ENCODE data around the gene AUTS2. TPM values are rescaled to one million over a fixed set of nuclear protein-coding genes. Genes with fewer than 3 reads are reported as not detected.

AUTS2 gene
- total and polyA plus RNA-seq, 2 of the 8 experiments (the other 6 are each of a cell fraction or from before 2014, with no cell fraction given), result 25.9 to 101 TPM

- H4K8ac ChIP-seq (ENCODE audit: extremely low read depth, insufficient read depth, low read length), result no peak overlapping the region
- CTCF ChIA-PET (ENCODE audit: partially characterized antibody), result interaction anchor here (0.8 to 2.2 kb wide), 3 partner anchors 10 to 141 kb away, joined by 3 to 7 read pairs (median 3); no protein-coding TSS in a partner anchor
- POLR2A ChIA-PET (ENCODE audit: partially characterized antibody), result no interaction called here
- H4K5ac ChIP-seq (ENCODE audit: insufficient read length, low read depth, low read length), result no peak overlapping the region
- no peak overlapping the region for H2BK15ac ChIP-seq (ENCODE audit: low read length)
- peaks cover 2% of the 10 kb centered on the region; the same call in 1 of the 2 replicates for H3K79me1 ChIP-seq (ENCODE audit: low read depth, low read length)
- H3K27me3 ChIP-seq (replicated peaks in 1 of 4; ENCODE audit: control insufficient read depth in 3 of 4, extremely low read depth in 1 of 4, insufficient read depth in 3 of 4, low read length in 3 of 4), result no peaks in the 10 kb centered on the region
- H3K4me2 ChIP-seq (ENCODE audit: insufficient read depth in 1 of 2, low read depth in 2 of 2, low read length in 2 of 2), result no peak overlapping the region
- H2BK5ac ChIP-seq (ENCODE audit: low read depth, low read length), result no peak overlapping the region
- no peak overlapping the region for H3K4ac ChIP-seq (replicated peaks; ENCODE audit: insufficient read length, low read depth, low read length)
- H3K23me2 ChIP-seq (ENCODE audit: low read depth, low read length), result no peaks in the 10 kb centered on the region
- H2BK20ac ChIP-seq (ENCODE audit: low read length), result no peak overlapping the region
- no peak overlapping the region for H3K56ac ChIP-seq (replicated peaks; ENCODE audit: insufficient read length, low read depth, low read length)
- no peak overlapping the region for H3K9ac ChIP-seq (replicated peaks in 1 of 4; ENCODE audit: extremely low read depth in 1 of 4, low read depth in 3 of 4, low read length in 3 of 4)
- WGBS, 2 experiments (ENCODE audit: extremely low coverage in 1 of 2, insufficient coverage in 1 of 2, insufficient read length in 1 of 2, insufficient replicate concordance in 2 of 2, low coverage in 1 of 2, low lambda C conversion rate in 2 of 2, missing lambda C conversion rate in 1 of 2), result 70% methylated on average over 2 of the region's 2 CpGs; no CpG with 5 or more reads in 1 of the 2 experiments
- H2AFZ ChIP-seq (ENCODE audit: low read length), result no peak overlapping the region
- no peaks in the 10 kb centered on the region for H3K9me3 ChIP-seq (ENCODE audit: insufficient read depth in 2 of 2, low read depth in 1 of 2, low read length in 1 of 2)
- H4K20me1 ChIP-seq (replicated peaks in 1 of 2; ENCODE audit: control insufficient read depth in 1 of 2, insufficient read depth in 2 of 2, low read length in 2 of 2), result no peaks in the 10 kb centered on the region
- no peak overlapping the region for H3K27ac ChIP-seq (ENCODE audit: low read depth, low read length)
- DNase-seq (ENCODE audit: low read depth in 1 of 2, low spot score in 2 of 2) (no peak), FAIRE-seq (no peak)
- H3K79me2 ChIP-seq (ENCODE audit: control insufficient read depth in 1 of 2, insufficient read depth in 2 of 2, low read length in 2 of 2), result no peaks in the 10 kb centered on the region
- H2AK5ac ChIP-seq (ENCODE audit: low read depth, low read length), result no peak overlapping the region
- no peak overlapping the region for H3K23ac ChIP-seq (ENCODE audit: insufficient read length)
- H4K91ac ChIP-seq (replicated peaks; ENCODE audit: insufficient read length, low read length), result no peak overlapping the region
- no peak overlapping the region for H3K18ac ChIP-seq (ENCODE audit: extremely low read depth, low read length)
- peaks cover 0 to 5% (median 0%) of the 10 kb centered on the region in 4 experiments; a peak in 2 of 7 replicates for H3K4me1 ChIP-seq (replicated peaks in 1 of 4; ENCODE audit: control insufficient read depth in 3 of 4, insufficient read depth in 4 of 4, low read length in 3 of 4)
- no peak overlapping the region for H2BK120ac ChIP-seq (replicated peaks; ENCODE audit: low read depth, low read length)
- no peak overlapping the region for H2BK12ac ChIP-seq (ENCODE audit: low read depth, low read length)
- H3K36me3 ChIP-seq (ENCODE audit: control insufficient read depth in 2 of 4, insufficient read depth in 4 of 4, low read length in 3 of 4), result no peaks in the 10 kb centered on the region
- H3K4me3 ChIP-seq (ENCODE audit: extremely low read depth in 1 of 4, insufficient read depth in 2 of 4, low read depth in 3 of 4, low read length in 4 of 4), result no peak overlapping the region
- no peak overlapping the region for H3K14ac ChIP-seq (ENCODE audit: insufficient read length)
- no peak for TF ChIP-seq PHF8 (conservative IDR thresholded peaks at IDR 0.05; ENCODE audit: low read depth, low read length)
- TF ChIP-seq RNF2 (IDR thresholded peaks at IDR 0.05; ENCODE audit: borderline replicate concordance, low read depth, low read length, missing control alignments, poor library complexity, severe bottlenecking), result no peak
- TF ChIP-seq HDAC6 (IDR thresholded peaks at IDR 0.05; ENCODE audit: low read depth, low read length), result no peak
- no peak for TF ChIP-seq POU5F1 (IDR thresholded peaks at IDR 0.05; ENCODE audit: low read depth, low read length)
- TF ChIP-seq KDM5A (IDR thresholded peaks at IDR 0.05; ENCODE audit: low read length), result no peak
- no peak for TF ChIP-seq SIN3A (conservative IDR thresholded peaks at IDR 0.05 in 1 of 2, IDR thresholded peaks at IDR 0.05 in 1 of 2; ENCODE audit: low read depth in 1 of 2, low read length in 2 of 2)
- no peak for TF ChIP-seq CHD2 (IDR thresholded peaks at IDR 0.05; ENCODE audit: low read length)
- TF ChIP-seq KDM4A (IDR thresholded peaks at IDR 0.05; ENCODE audit: low read depth, low read length, severe bottlenecking), result no peak
- TF ChIP-seq BRCA1 (IDR thresholded peaks at IDR 0.05; ENCODE audit: low read depth, low read length), result no peak
- no peak for TF ChIP-seq ATF2 (IDR thresholded peaks at IDR 0.05; ENCODE audit: low read length)
- TF ChIP-seq ASH2L (IDR thresholded peaks at IDR 0.05; ENCODE audit: low read length), result no peak
- no peak for TF ChIP-seq CHD1 (IDR thresholded peaks at IDR 0.05; ENCODE audit: low read depth, low read length)
- no peak for TF ChIP-seq BCL11A (IDR thresholded peaks at IDR 0.05; ENCODE audit: low read depth in 2 of 2, low read length in 2 of 2)
Measured at GRCh38 chr7:70667406-70667805, 1069.1 kb downstream of the AUTS2 start.
